ENCODE measurements around the gene ASCL5.

Gene ASCL5

DNA sequence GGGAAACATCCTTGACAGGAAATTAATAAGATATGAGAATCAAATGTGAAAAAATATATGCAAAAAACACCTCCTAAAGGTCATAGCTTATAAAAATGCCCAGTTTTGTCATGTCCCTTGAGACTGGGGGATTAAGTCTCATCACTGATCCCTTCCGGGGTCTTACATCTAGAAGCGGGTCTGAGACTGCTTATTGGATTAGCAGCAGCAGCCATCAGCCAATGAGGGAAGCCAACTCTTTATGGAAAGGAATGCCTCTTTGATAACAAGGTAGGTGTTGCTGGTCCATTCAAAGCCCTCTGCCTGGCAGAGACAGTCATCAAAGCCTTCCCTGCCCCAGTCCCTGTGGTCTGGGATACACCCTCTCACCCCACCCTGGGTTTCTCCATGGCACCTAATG lies 10.9 kb downstream of the ASCL5 start:
- H3K18ac ChIP-seq (ENCODE audit: low read length), result no peak overlapping the region
- H4K8ac ChIP-seq (ENCODE audit: low read depth, low read length), result no peak overlapping the region
- no peak overlapping the region for H2BK5ac ChIP-seq (ENCODE audit: low read depth, low read length, poor library complexity)
- H2AFZ ChIP-seq (ENCODE audit: insufficient read depth, low read length, poor library complexity), result no peak overlapping the region
- no peak overlapping the region for H3K14ac ChIP-seq (ENCODE audit: low read length)
- no peak overlapping the region for H3K27ac ChIP-seq (ENCODE audit: low read depth, low read length)
- H3K4me2 ChIP-seq (ENCODE audit: low read length), result no peak overlapping the region
- no peaks in the 10 kb centered on the region for H3K79me2 ChIP-seq (ENCODE audit: control insufficient read depth, insufficient read depth, low read length, poor library complexity)
- H3K9ac ChIP-seq (ENCODE audit: low read length), result no peak overlapping the region
- no peaks in the 10 kb centered on the region for H3K79me1 ChIP-seq (ENCODE audit: low read length)
- H3K9me3 ChIP-seq (ENCODE audit: insufficient read depth, low read depth, low read length), result no peaks in the 10 kb centered on the region
- H3K36me3 ChIP-seq (ENCODE audit: control insufficient read depth in 1 of 2, insufficient read depth in 2 of 2, low read length in 2 of 2), result no peaks in the 10 kb centered on the region
- no peak overlapping the region for H2BK12ac ChIP-seq (ENCODE audit: low read length)
- no peak overlapping the region for H4K91ac ChIP-seq (ENCODE audit: low read depth, low read length)
- no peak overlapping the region for H3K4ac ChIP-seq (ENCODE audit: low read depth, low read length)
- peaks cover 2% of the 10 kb centered on the region in 2 experiments for H3K4me1 ChIP-seq (ENCODE audit: control insufficient read depth in 1 of 2, insufficient read depth in 2 of 2, low read length in 2 of 2)
- H3K4me3 ChIP-seq (ENCODE audit: low read depth, low read length), result no peak overlapping the region
- no CpG with 5 or more reads among the region's 2 CpGs for WGBS (ENCODE audit: extremely low coverage, insufficient coverage, insufficient read length)
- no peak for DNase-seq
- peaks cover 8% of the 10 kb centered on the region for H3K27me3 ChIP-seq (ENCODE audit: insufficient read depth, low read length)
- no peak overlapping the region for H4K12ac ChIP-seq (ENCODE audit: low read depth, low read length)
- no peak overlapping the region for H2AK5ac ChIP-seq (ENCODE audit: low read length)
- H3K23ac ChIP-seq (ENCODE audit: low read length), result no peak overlapping the region
- no peak overlapping the region for H2BK120ac ChIP-seq (ENCODE audit: insufficient read depth, low read length, poor library complexity)

DNA sequence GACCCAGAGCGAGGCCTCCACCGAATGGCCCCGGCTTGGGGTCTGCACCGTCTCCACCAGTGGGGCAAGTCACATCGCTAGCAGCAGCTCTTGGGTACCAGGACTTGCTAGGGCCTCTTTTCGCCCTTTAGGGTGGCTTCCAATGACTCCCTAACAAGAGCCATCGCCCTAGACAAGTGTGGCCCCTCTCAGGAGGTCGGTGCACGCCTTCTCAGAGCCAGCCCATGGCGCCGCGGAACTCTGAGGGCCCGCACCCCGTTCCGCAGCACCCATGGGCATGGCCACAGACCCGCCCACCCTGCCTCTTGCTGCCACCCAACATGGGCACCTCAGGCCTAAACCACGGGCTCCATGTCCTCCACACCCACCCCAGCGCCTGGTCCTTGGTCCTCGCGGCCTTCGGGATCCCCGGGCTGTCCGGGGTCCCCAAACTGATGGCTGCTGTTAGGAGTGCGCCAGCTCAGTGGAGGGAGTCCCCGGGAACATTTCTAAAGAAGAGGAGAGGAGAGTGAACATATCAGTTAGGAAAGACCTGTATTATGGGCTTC lies 11.5 kb downstream of the ASCL5 start:
- Histone ChIP-seq H3K9ac (ENCODE audit: low read length) (no peak overlapping the region), H2AK5ac (ENCODE audit: low read length) (no peak overlapping the region), H3K4me2 (ENCODE audit: low read length) (no peak overlapping the region), H3K18ac (ENCODE audit: low read length) (no peak overlapping the region), H3K27me3 (ENCODE audit: insufficient read depth, low read length) (peaks cover 8% of the 10 kb centered on the region), H3K4ac (ENCODE audit: low read depth, low read length) (no peak overlapping the region), H3K14ac (ENCODE audit: low read length) (no peak overlapping the region), H3K79me1 (ENCODE audit: low read length) (no peaks in the 10 kb centered on the region), H4K91ac (ENCODE audit: low read depth, low read length) (no peak overlapping the region), H4K12ac (ENCODE audit: low read depth, low read length) (no peak overlapping the region), H2BK12ac (ENCODE audit: low read length) (no peak overlapping the region), H3K23ac (ENCODE audit: low read length) (no peak overlapping the region), H4K8ac (ENCODE audit: low read depth, low read length) (no peak overlapping the region), H2BK5ac (ENCODE audit: low read depth, low read length, poor library complexity) (no peak overlapping the region), H3K4me3 (ENCODE audit: low read depth, low read length) (no peak overlapping the region), H2BK120ac (ENCODE audit: insufficient read depth, low read length, poor library complexity) (no peak overlapping the region), H3K27ac (ENCODE audit: low read depth, low read length) (no peak overlapping the region), H3K79me2 (ENCODE audit: control insufficient read depth, insufficient read depth, low read length, poor library complexity) (no peaks in the 10 kb centered on the region), H2AFZ (ENCODE audit: insufficient read depth, low read length, poor library complexity) (no peak overlapping the region), H3K9me3 (ENCODE audit: insufficient read depth, low read depth, low read length) (no peaks in the 10 kb centered on the region), H3K4me1 (ENCODE audit: control insufficient read depth in 1 of 2, insufficient read depth in 2 of 2, low read length in 2 of 2) (peaks cover 5% of the 10 kb centered on the region in 2 experiments), H3K36me3 (ENCODE audit: control insufficient read depth in 1 of 2, insufficient read depth in 2 of 2, low read length in 2 of 2) (no peaks in the 10 kb centered on the region)
- no peak for DNase-seq
- WGBS (ENCODE audit: extremely low coverage, insufficient coverage, insufficient read length), result no CpG with 5 or more reads among the region's 25 CpGs

DNA sequence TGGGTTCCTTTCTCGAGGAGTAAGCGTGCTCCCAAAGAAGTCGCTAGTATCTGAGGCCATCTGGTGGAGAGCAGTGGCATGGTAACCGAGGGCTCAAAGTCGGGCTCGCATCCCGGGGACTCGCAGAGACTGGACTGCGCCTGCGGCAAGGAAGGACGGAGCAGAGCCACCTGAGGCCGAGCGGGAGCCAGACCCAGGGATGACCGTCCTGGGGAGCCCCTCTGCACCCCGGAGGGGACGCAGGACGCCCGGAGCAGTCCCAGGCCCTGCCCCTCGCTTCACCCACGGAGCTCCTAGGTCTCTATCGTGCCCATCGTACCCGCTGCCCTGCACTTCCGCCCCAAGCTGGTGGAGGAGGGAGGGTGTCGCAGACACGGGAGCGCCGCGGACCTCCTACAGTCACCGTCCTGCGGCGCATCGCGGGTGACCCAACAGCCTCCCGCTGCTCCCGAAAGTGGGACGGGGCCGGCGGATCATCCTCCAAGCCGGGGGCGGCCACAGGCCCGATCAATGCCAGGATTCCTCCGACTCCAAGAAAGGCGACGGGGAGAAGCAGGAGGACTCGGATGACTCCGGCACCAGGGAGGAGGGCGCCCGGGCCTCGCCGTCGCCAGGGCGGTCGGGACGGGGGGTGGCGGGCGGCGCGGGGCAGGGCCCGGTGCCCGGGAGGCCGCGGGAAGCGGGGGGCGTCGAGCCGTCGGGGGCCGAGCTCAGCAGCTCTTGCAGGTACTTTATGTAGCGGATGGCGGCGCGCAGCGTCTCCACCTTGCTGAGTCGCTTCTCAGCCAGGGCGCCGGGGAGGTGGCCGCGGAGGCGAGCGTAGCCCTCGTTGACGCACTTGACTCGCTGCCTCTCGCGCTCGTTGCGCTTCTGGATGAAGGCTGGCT lies 12.5 kb downstream of the ASCL5 start:
- no peaks in the 10 kb centered on the region for H3K9me3 ChIP-seq (ENCODE audit: insufficient read depth, low read depth, low read length)
- H3K4me2 ChIP-seq (ENCODE audit: low read length), result peak overlapping the region; percentile 66
- no peak overlapping the region for H2BK5ac ChIP-seq (ENCODE audit: low read depth, low read length, poor library complexity)
- WGBS (ENCODE audit: extremely low coverage, insufficient coverage, insufficient read length), result no CpG with 5 or more reads among the region's 88 CpGs
- H3K4me3 ChIP-seq (ENCODE audit: low read depth, low read length), result peak overlapping the region; percentile 62
- no peaks in the 10 kb centered on the region for H3K79me1 ChIP-seq (ENCODE audit: low read length)
- H3K23ac ChIP-seq (ENCODE audit: low read length), result no peak overlapping the region
- no peak overlapping the region for H2BK120ac ChIP-seq (ENCODE audit: insufficient read depth, low read length, poor library complexity)
- peaks cover 8% of the 10 kb centered on the region for H3K27me3 ChIP-seq (ENCODE audit: insufficient read depth, low read length)
- DNase-seq, result peak; percentile 90 to 97
- H3K18ac ChIP-seq (ENCODE audit: low read length), result no peak overlapping the region
- no peak overlapping the region for H4K12ac ChIP-seq (ENCODE audit: low read depth, low read length)
- H3K27ac ChIP-seq (ENCODE audit: low read depth, low read length), result no peak overlapping the region
- peak overlapping the region; percentile 7 for H4K8ac ChIP-seq (ENCODE audit: low read depth, low read length)
- no peak overlapping the region for H2AK5ac ChIP-seq (ENCODE audit: low read length)
- no peak overlapping the region for H4K91ac ChIP-seq (ENCODE audit: low read depth, low read length)
- no peak overlapping the region for H2BK12ac ChIP-seq (ENCODE audit: low read length)
- no peaks in the 10 kb centered on the region for H3K79me2 ChIP-seq (ENCODE audit: control insufficient read depth, insufficient read depth, low read length, poor library complexity)
- peak overlapping the region; percentile 21 for H2AFZ ChIP-seq (ENCODE audit: insufficient read depth, low read length, poor library complexity)
- H3K36me3 ChIP-seq (ENCODE audit: control insufficient read depth in 1 of 2, insufficient read depth in 2 of 2, low read length in 2 of 2), result no peaks in the 10 kb centered on the region
- H3K9ac ChIP-seq (ENCODE audit: low read length), result no peak overlapping the region
- H3K4me1 ChIP-seq (ENCODE audit: control insufficient read depth in 1 of 2, insufficient read depth in 2 of 2, low read length in 2 of 2), result peaks cover 5 to 6% of the 10 kb centered on the region in 2 experiments
- H3K14ac ChIP-seq (ENCODE audit: low read length), result no peak overlapping the region
- no peak overlapping the region for H3K4ac ChIP-seq (ENCODE audit: low read depth, low read length)

DNA sequence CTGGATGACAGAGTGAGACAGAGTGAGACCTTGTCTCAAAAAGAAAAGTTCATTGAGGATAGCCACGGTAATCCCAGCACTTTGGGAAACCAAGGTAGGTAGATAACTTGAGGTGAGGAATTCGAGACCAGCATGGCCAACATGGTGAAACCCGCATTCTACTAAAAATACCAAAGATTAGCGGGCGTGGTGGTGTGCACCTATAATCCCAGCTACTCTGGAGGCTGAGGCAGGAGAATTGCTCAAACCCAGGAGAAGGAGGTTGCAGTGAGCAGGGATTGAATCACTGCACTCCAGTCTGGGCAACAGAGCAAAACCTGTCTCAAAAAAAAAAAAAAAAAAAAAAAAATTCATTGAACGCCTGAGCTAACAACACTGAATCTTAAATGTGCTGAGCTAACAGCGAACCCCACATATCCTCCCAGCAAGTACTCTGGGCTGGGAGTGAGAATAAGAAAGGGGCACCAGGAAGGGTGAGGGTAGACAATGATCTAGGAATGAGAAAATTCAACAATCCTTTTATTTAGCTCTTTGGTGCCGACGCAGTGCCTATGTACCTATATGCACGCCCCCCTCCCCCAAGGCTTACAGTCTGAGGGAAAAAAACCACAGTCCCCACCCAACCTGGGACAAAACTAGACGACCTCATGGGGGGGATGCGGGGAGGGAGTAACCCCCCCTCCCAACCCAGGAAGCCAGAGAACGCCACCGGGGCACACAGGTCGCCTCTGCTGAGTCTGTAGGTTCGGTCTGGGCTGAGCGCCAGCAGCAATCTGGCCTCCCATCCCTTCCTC lies 13.3 kb downstream of the ASCL5 start:
- Histone ChIP-seq H3K27me3 (ENCODE audit: insufficient read depth, low read length) (peaks cover 8% of the 10 kb centered on the region), H3K4me3 (ENCODE audit: low read depth, low read length) (no peak overlapping the region), H2BK12ac (ENCODE audit: low read length) (no peak overlapping the region), H4K8ac (ENCODE audit: low read depth, low read length) (no peak overlapping the region), H3K14ac (ENCODE audit: low read length) (no peak overlapping the region), H3K4me1 (ENCODE audit: control insufficient read depth in 1 of 2, insufficient read depth in 2 of 2, low read length in 2 of 2) (peaks cover 5 to 6% of the 10 kb centered on the region in 2 experiments), H3K79me1 (ENCODE audit: low read length) (no peaks in the 10 kb centered on the region), H2AFZ (ENCODE audit: insufficient read depth, low read length, poor library complexity) (no peak overlapping the region), H4K12ac (ENCODE audit: low read depth, low read length) (no peak overlapping the region), H4K91ac (ENCODE audit: low read depth, low read length) (no peak overlapping the region), H3K9ac (ENCODE audit: low read length) (no peak overlapping the region), H3K4ac (ENCODE audit: low read depth, low read length) (no peak overlapping the region), H3K9me3 (ENCODE audit: insufficient read depth, low read depth, low read length) (no peaks in the 10 kb centered on the region), H3K27ac (ENCODE audit: low read depth, low read length) (no peak overlapping the region), H3K79me2 (ENCODE audit: control insufficient read depth, insufficient read depth, low read length, poor library complexity) (no peaks in the 10 kb centered on the region), H2BK5ac (ENCODE audit: low read depth, low read length, poor library complexity) (no peak overlapping the region), H3K23ac (ENCODE audit: low read length) (no peak overlapping the region), H3K36me3 (ENCODE audit: control insufficient read depth in 1 of 2, insufficient read depth in 2 of 2, low read length in 2 of 2) (no peaks in the 10 kb centered on the region), H2AK5ac (ENCODE audit: low read length) (no peak overlapping the region), H2BK120ac (ENCODE audit: insufficient read depth, low read length, poor library complexity) (no peak overlapping the region), H3K4me2 (ENCODE audit: low read length) (peak overlapping the region; percentile 66), H3K18ac (ENCODE audit: low read length) (no peak overlapping the region)
- DNase-seq, result peak; percentile 68 to 86
- no CpG with 5 or more reads among the region's 17 CpGs for WGBS (ENCODE audit: extremely low coverage, insufficient coverage, insufficient read length)
